DND-41 (cell line): ENCODE results near the gene VPS13C.

ENCODE experiments used
- ATAC-seq: fragments of 200-7000 bp; cut with Tn5 transposase; 3 replicates; pipeline ENCODE4 v1.9.1; 2021; ENCODE audit warnings: low read depth; ENCODE audit not compliant: insufficient read depth
- DNase-seq: peaks from one replicate; pipeline ENCODE4 v3.0.0-alpha.2; 2020
- H2AFZ ChIP-seq: 2 replicates; pipeline ENCODE4 v1.6.0; 2012; ENCODE audit warnings: low read depth, low read length
- H3K27ac ChIP-seq: 2 replicates; pipeline ENCODE4 v1.5.1; 2012; ENCODE audit warnings: low read length, inconsistent platforms
- H3K27me3 ChIP-seq: fragments of 200-600 bp; sonication (generic); 2 replicates; pipeline ENCODE4 v1.6.0; 2012; ENCODE audit warnings: low read length, mild to moderate bottlenecking, inconsistent platforms; ENCODE audit not compliant: insufficient read depth, poor library complexity
- H3K36me3 ChIP-seq: 2 replicates; pipeline ENCODE4 v1.5.1; 2012; ENCODE audit warnings: low read length, inconsistent platforms; ENCODE audit not compliant: insufficient read depth
- H3K4me1 ChIP-seq: 2 replicates; pipeline ENCODE4 v1.5.1; 2012; ENCODE audit warnings: mild to moderate bottlenecking, low read length; ENCODE audit not compliant: insufficient read depth
- H3K4me2 ChIP-seq: 2 replicates; pipeline ENCODE4 v1.6.0; 2012; ENCODE audit warnings: mild to moderate bottlenecking, moderate library complexity, low read length, inconsistent platforms; ENCODE audit not compliant: insufficient read depth
- H3K4me3 ChIP-seq, 2 experiments: fragments of 200-600 bp in 1 of 2; shearing (Covaris generic) in 1 of 2; 2 replicates each; pipeline ENCODE4 v1.5.1; 2012 to 2016; ENCODE audit warnings: inconsistent platforms in 2 of 2, low read length in 2 of 2, mild to moderate bottlenecking in 2 of 2, low read depth in 1 of 2, moderate library complexity in 1 of 2
- H3K79me2 ChIP-seq: 2 replicates; pipeline ENCODE4 v1.6.0; 2012; ENCODE audit warnings: low read length, inconsistent platforms; ENCODE audit not compliant: insufficient read depth
- H3K9ac ChIP-seq: 2 replicates; pipeline ENCODE4 v1.6.0; 2012; ENCODE audit warnings: low read depth, mild to moderate bottlenecking, inconsistent platforms, low read length, moderate library complexity
- H3K9me3 ChIP-seq: 2 replicates; pipeline ENCODE4 v1.5.1; 2012; ENCODE audit warnings: low read length, moderate library complexity, mild to moderate bottlenecking, inconsistent platforms; ENCODE audit not compliant: insufficient read depth, severe bottlenecking
- H4K20me1 ChIP-seq: 2 replicates; pipeline ENCODE4 v1.6.0; 2012; ENCODE audit warnings: low read length; ENCODE audit not compliant: insufficient read depth
- CTCF ChIP-seq: IDR thresholded peaks from 2 replicates; pipeline ENCODE4 v1.5.1; 2012; ENCODE audit warnings: borderline replicate concordance, low read length, moderate library complexity, mild to moderate bottlenecking; ENCODE audit not compliant: poor library complexity, severe bottlenecking; ENCODE audit errors: extremely low read depth
- EZH2 ChIP-seq: IDR thresholded peaks from 3 replicates; pipeline ENCODE4 v1.6.1; 2012; ENCODE audit warnings: borderline replicate concordance, low read depth, mild to moderate bottlenecking, moderate library complexity, low read length, inconsistent platforms; ENCODE audit not compliant: severe bottlenecking

Gene VPS13C

GRCh38 chr15:62035256-62035924, 24.9 kb downstream of the VPS13C start:
- H3K4me1 ChIP-seq: no peaks in the 10 kb centered on the region
- no peak overlapping the region for H2AFZ ChIP-seq
- no peaks in the 10 kb centered on the region for H3K27me3 ChIP-seq
- no peak overlapping the region for H3K27ac ChIP-seq
- peaks cover 17% of the 10 kb centered on the region for H3K79me2 ChIP-seq
- H4K20me1 ChIP-seq: no peaks in the 10 kb centered on the region
- no peak overlapping the region for H3K4me3 ChIP-seq
- TF ChIP-seq CTCF (no peak), EZH2 (no peak)
- H3K9ac ChIP-seq: no peak overlapping the region
- no peaks in the 10 kb centered on the region for H3K9me3 ChIP-seq
- H3K4me2 ChIP-seq: no peak overlapping the region
- peaks cover 39% of the 10 kb centered on the region for H3K36me3 ChIP-seq
- no peak for DNase-seq
- ATAC-seq: no peak

GRCh38 chr15:62027916-62028315, 32.3 kb downstream of the VPS13C start:
- no peak overlapping the region for H2AFZ ChIP-seq
- TF ChIP-seq EZH2: no peak
- TF ChIP-seq CTCF: no peak
- DNase-seq (no peak), ATAC-seq (no peak)
- no peaks in the 10 kb centered on the region for H3K9me3 ChIP-seq
- H3K9ac ChIP-seq: no peak overlapping the region
- peaks cover 2% of the 10 kb centered on the region; the same call in 1 of the 2 replicates for H3K79me2 ChIP-seq
- peaks cover 54% of the 10 kb centered on the region for H3K36me3 ChIP-seq
- H3K4me1 ChIP-seq: no peaks in the 10 kb centered on the region
- H3K27ac ChIP-seq: no peak overlapping the region
- H4K20me1 ChIP-seq: no peaks in the 10 kb centered on the region
- no peaks in the 10 kb centered on the region for H3K27me3 ChIP-seq
- no peak overlapping the region for H3K4me3 ChIP-seq
- H3K4me2 ChIP-seq: no peak overlapping the region

GRCh38 chr15:62027263-62027565, 33.0 kb downstream of the VPS13C start:
- no peak for DNase-seq
- TF ChIP-seq EZH2 (no peak), CTCF (no peak)
- H2AFZ ChIP-seq: no peak overlapping the region
- no peak overlapping the region for H3K4me3 ChIP-seq
- H3K79me2 ChIP-seq: peaks cover 2% of the 10 kb centered on the region; the same call in 1 of the 2 replicates
- peaks cover 58% of the 10 kb centered on the region for H3K36me3 ChIP-seq
- H3K9me3 ChIP-seq: no peaks in the 10 kb centered on the region
- H3K9ac ChIP-seq: no peak overlapping the region
- no peak for ATAC-seq
- H3K4me2 ChIP-seq: no peak overlapping the region
- no peaks in the 10 kb centered on the region for H3K27me3 ChIP-seq
- H4K20me1 ChIP-seq: no peaks in the 10 kb centered on the region
- no peaks in the 10 kb centered on the region for H3K4me1 ChIP-seq
- no peak overlapping the region for H3K27ac ChIP-seq
